GM12875 (cell line): ENCODE measurements around the gene WDFY3.

Source experiments
- H3K4me3 ChIP-seq: one replicate; pipeline ENCODE4 v1.5.1; 2011; ENCODE audit warnings: low read depth, low read length, control low read depth
- CTCF ChIP-seq: IDR thresholded peaks from 2 replicates; pipeline ENCODE4 v1.5.1; 2011; ENCODE audit warnings: low read depth, mild to moderate bottlenecking, control low read depth, inconsistent platforms, low read length, moderate library complexity, borderline replicate concordance; ENCODE audit not compliant: insufficient read depth

The WDFY3 gene

GRCh38 chr4:84912741-84913140, 53.7 kb downstream of the WDFY3 start:
- H3K4me3 ChIP-seq = no peak overlapping the region
- no peak for TF ChIP-seq CTCF

GRCh38 chr4:84908876-84909275, 57.6 kb downstream of the WDFY3 start:
- TF ChIP-seq CTCF = no peak
- H3K4me3 ChIP-seq = no peak overlapping the region

GRCh38 chr4:84907145-84907544, 59.3 kb downstream of the WDFY3 start:
- no peak overlapping the region for H3K4me3 ChIP-seq
- no peak for TF ChIP-seq CTCF

- TF ChIP-seq CTCF = no peak
- H3K4me3 ChIP-seq = no peak overlapping the region
These were observed 60.8 kb downstream of the WDFY3 start for GRCh38 chr4:84905646-84906045.

GRCh38 chr4:84901740-84902281, 64.7 kb downstream of the WDFY3 start:
- no peak for TF ChIP-seq CTCF
- H3K4me3 ChIP-seq = no peak overlapping the region

- no peak overlapping the region for H3K4me3 ChIP-seq
- TF ChIP-seq CTCF = no peak
These were observed 65.3 kb downstream of the WDFY3 start for GRCh38 chr4:84901173-84901572.

- no peak for TF ChIP-seq CTCF
- H3K4me3 ChIP-seq = no peak overlapping the region
These were observed 66.9 kb downstream of the WDFY3 start for GRCh38 chr4:84899616-84900015.
